NCI-H345 treated with DMSO at 0.1 percent for 48 hours (cell line): ENCODE results near the gene FAM240B.

Experiments
- DNase-seq: peaks from one replicate; lab custom pipeline; 2025; ENCODE audit not compliant: unreplicated experiment; lab: John Stamatoyannopoulos, UW

Gene FAM240B

GRCh38 chr9:38671372-38671731, 48.6 kb downstream of the FAM240B start:
- no peak for DNase-seq

GRCh38 chr9:38670542-38671371, 49.2 kb downstream of the FAM240B start:
- DNase-seq, result no peak

GRCh38 chr9:38668791-38669466, 51.0 kb downstream of the FAM240B start:
- no peak for DNase-seq

GRCh38 chr9:38662763-38663593, 57.0 kb downstream of the FAM240B start:
- DNase-seq, result no peak

GRCh38 chr9:38659538-38659937, 60.4 kb downstream of the FAM240B start:
- DNase-seq, result no peak

- DNase-seq, result no peak
Measured at GRCh38 chr9:38656896-38657295, 63.0 kb downstream of the FAM240B start.

GRCh38 chr9:38652486-38652885, 67.4 kb downstream of the FAM240B start:
- no peak for DNase-seq

GRCh38 chr9:38652044-38652443, 67.9 kb downstream of the FAM240B start:
- DNase-seq, result no peak

GRCh38 chr9:38651400-38652042, 68.4 kb downstream of the FAM240B start:
- no peak for DNase-seq

GRCh38 chr9:38650564-38650963, 69.4 kb downstream of the FAM240B start:
- no peak for DNase-seq

- no peak for DNase-seq
Measured at GRCh38 chr9:38649731-38650363, 70.1 kb downstream of the FAM240B start.

GRCh38 chr9:38644601-38645000, 75.3 kb downstream of the FAM240B start:
- no peak for DNase-seq
